A549 (cell line): ENCODE measurements around the gene HS3ST1. TPM values are rescaled to one million over a fixed set of nuclear protein-coding genes. Genes with fewer than 3 reads are reported as not detected.

Experiments
- ATAC-seq, 2 experiments: fragments of 200-7000 bp in 1 of 2; fragments of >200 bp in 1 of 2; cut with Nextera tagmentation in 1 of 2; cut with Tn5 transposase in 1 of 2; 3 replicates each; pipeline versions ENCODE4 v1.8.0 to v1.9.1; 2018 to 2020; ENCODE audit warnings: mild to moderate bottlenecking in 1 of 2, moderate library complexity in 1 of 2
- CTCF ChIA-PET: fragments of 300-600 bp; sonication (Branson Sonifier 250); formaldehyde crosslinking; extraction: SDS; loops from one replicate; lab custom pipeline; 2021; ENCODE audit warnings: antibody characterized with exemption, inconsistent platforms; lab: Yijun Ruan, JAX
- POLR2A ChIA-PET: fragments of 350-600 bp; formaldehyde crosslinking; extraction: SDS; loops from one replicate; lab custom pipeline; 2021; ENCODE audit warnings: antibody characterized with exemption, inconsistent platforms; lab: Yijun Ruan, JAX
- DNase-seq, 2 experiments: peaks; one replicate each; pipeline versions ENCODE4 v3.0.0 to v3.0.0-alpha.2; 2011 to 2016; ENCODE audit warnings: low read depth in 1 of 2, low spot score in 1 of 2
- FAIRE-seq: peaks from 2 replicates; lab custom pipeline; 2011; peaks lifted over from hg19 to GRCh38; lab: Jason Lieb, UNC
- H3K27ac ChIP-seq, 2 experiments: fragments of >200 bp; sonication (Bioruptor Twin); formaldehyde crosslinking; 3 replicates each; pipeline ENCODE4 v1.5.1; 2016 to 2017
- H3K4me1 ChIP-seq: fragments of >200 bp; sonication (Bioruptor Twin); formaldehyde crosslinking; 3 replicates; pipeline ENCODE4 v1.6.1; 2016
- H3K4me2 ChIP-seq: fragments of >200 bp; sonication (Bioruptor Twin); formaldehyde crosslinking; 3 replicates; pipeline ENCODE4 v1.6.1; 2016
- H3K4me3 ChIP-seq: fragments of >200 bp; sonication (Bioruptor Twin); formaldehyde crosslinking; 3 replicates; pipeline ENCODE4 v1.5.1; 2016
- H3K9me3 ChIP-seq: fragments of >200 bp; sonication (Bioruptor Twin); formaldehyde crosslinking; 3 replicates; pipeline ENCODE4 v1.6.1; 2016
- CEBPB ChIP-seq, 2 experiments: fragments of >200 bp in 1 of 2; sonication (Bioruptor Twin) in 1 of 2; formaldehyde crosslinking in 1 of 2; IDR thresholded peaks; 2 replicates each; pipeline ENCODE4 v1.6.1; 2012 to 2016
- EHF ChIP-seq: fragments of 250-450 bp; sonication (Bioruptor Pico); IDR thresholded peaks from 2 replicates; pipeline ENCODE4 v1.5.0; 2020; ENCODE audit warnings: mild to moderate bottlenecking
- EHMT2 ChIP-seq: fragments of 200-600 bp; sonication (generic); IDR thresholded peaks from 2 replicates; pipeline ENCODE4 v1.6.1; 2016; ENCODE audit warnings: antibody characterized with exemption, low read depth, mild to moderate bottlenecking, moderate library complexity
- EP300 ChIP-seq, 2 experiments: fragments of >200 bp; sonication (Bioruptor Twin); formaldehyde crosslinking; IDR thresholded peaks; 2 replicates in 1 of 2; 3 replicates in 1 of 2; pipeline ENCODE4 v1.6.1; 2016 to 2017
- FOSB ChIP-seq: fragments of 250-450 bp; sonication (Bioruptor Pico); IDR thresholded peaks from 2 replicates; pipeline ENCODE4 v1.5.0; 2020; ENCODE audit warnings: mild to moderate bottlenecking, moderate library complexity
- FOSL2 ChIP-seq, 2 experiments: fragments of 450-650 bp in 1 of 2; fragments of >200 bp in 1 of 2; sonication (Bioruptor Twin) in 1 of 2; formaldehyde crosslinking; IDR thresholded peaks; 2 replicates each; pipeline versions ENCODE4 v1.5.0 to v1.6.1; 2016 to 2020; ENCODE audit warnings: mild to moderate bottlenecking in 1 of 2, moderate library complexity in 1 of 2
- HOXB5 ChIP-seq: fragments of 250-450 bp; sonication (Bioruptor Pico); IDR thresholded peaks from 2 replicates; pipeline ENCODE4 v1.5.0; 2020; ENCODE audit warnings: mild to moderate bottlenecking, moderate library complexity
- JUNB ChIP-seq: fragments of >200 bp; sonication (Bioruptor Twin); formaldehyde crosslinking; IDR thresholded peaks from 2 replicates; pipeline ENCODE4 v1.6.1; 2016
- MAX ChIP-seq: IDR thresholded peaks from 2 replicates; pipeline ENCODE4 v1.6.1; 2012
- MAZ ChIP-seq: fragments of 150-350 bp; IDR thresholded peaks from 2 replicates; pipeline ENCODE4 v1.6.1; 2014; ENCODE audit warnings: antibody characterized with exemption, low read depth, low read length, borderline replicate concordance
- NFE2L2 ChIP-seq: fragments of 150-350 bp; conservative IDR thresholded peaks from 2 replicates; pipeline ENCODE4 v1.6.1; 2014; ENCODE audit warnings: low read length
- POLR2A ChIP-seq: IDR thresholded peaks from 2 replicates; pipeline ENCODE4 v1.6.1; 2012; ENCODE audit warnings: mild to moderate bottlenecking, low read length
- POLR2AphosphoS2 ChIP-seq: conservative IDR thresholded peaks from 2 replicates; pipeline ENCODE4 v1.6.1; 2012; ENCODE audit warnings: low read length, improper control_type of control experiment, inconsistent platforms
- RCOR1 ChIP-seq: fragments of 150-350 bp; IDR thresholded peaks from 2 replicates; pipeline ENCODE4 v1.6.1; 2014; ENCODE audit warnings: antibody characterized with exemption, low read length, low read depth
- REST ChIP-seq: fragments of 200-600 bp; sonication (generic); IDR thresholded peaks from 2 replicates; pipeline ENCODE4 v1.6.1; 2016; ENCODE audit warnings: antibody characterized with exemption, mild to moderate bottlenecking, moderate library complexity
- RFX5 ChIP-seq: fragments of 450-650 bp; IDR thresholded peaks from 2 replicates; pipeline ENCODE4 v1.7.1; 2014; ENCODE audit warnings: antibody characterized with exemption, mild to moderate bottlenecking, moderate library complexity
- RNF2 ChIP-seq: fragments of 200-600 bp; sonication (generic); IDR thresholded peaks from 2 replicates; pipeline ENCODE4 v1.6.1; 2016; ENCODE audit warnings: low read depth, mild to moderate bottlenecking, antibody characterized with exemption, moderate library complexity, borderline replicate concordance
- SREBF2 ChIP-seq: fragments of 450-650 bp; IDR thresholded peaks from 2 replicates; pipeline ENCODE4 v1.6.1; 2014; ENCODE audit warnings: mild to moderate bottlenecking, moderate library complexity
- ZC3H11A ChIP-seq: fragments of 450-650 bp; IDR thresholded peaks from 2 replicates; pipeline ENCODE4 v1.6.1; 2014; ENCODE audit warnings: antibody characterized with exemption, mild to moderate bottlenecking
- ZSCAN20 ChIP-seq: fragments of 250-450 bp; sonication (Bioruptor Pico); IDR thresholded peaks from 2 replicates; pipeline ENCODE4 v1.8.0; 2022; ENCODE audit warnings: mild to moderate bottlenecking, moderate library complexity
- WGBS: methylation state at CpG from one replicate; pipeline ENCODE4 v1.1.6; 2017; ENCODE audit errors: missing lambda C conversion rate; 5-methylcytosine and 5-hydroxymethylcytosine counted together
- polyA plus RNA-seq, 4 experiments: library from polyadenylated mRNA; depleted of rRNA in 3 of 4; stranded (reverse); fragments of >200 nt; fragmentation: RNase III in 1 of 4; extraction: RNeasy Plus Mini Kit Qiagen cat#74134 plus additional on column Dnase treatment in 1 of 4; gene quantifications; 2 replicates in 3 of 4; 3 replicates in 1 of 4; pipeline ENCODE4 v1.2.3, GENCODE V29; 2011 to 2017
- TF ChIP-seq, protein P1 (sequence below): fragments of >200 bp; sonication (Bioruptor Twin); formaldehyde crosslinking; IDR thresholded peaks from 2 replicates; pipeline ENCODE4 v1.6.1; 2016
- TF ChIP-seq, protein P2 (sequence below): IDR thresholded peaks from 2 replicates; pipeline ENCODE4 v1.6.1; 2012; ENCODE audit warnings: low read depth, borderline replicate concordance
- TF ChIP-seq, protein P3 (sequence below): fragments of 250-450 bp; sonication (Bioruptor Pico); IDR thresholded peaks from 2 replicates; pipeline ENCODE4 v1.5.0; 2020; ENCODE audit warnings: low read depth, mild to moderate bottlenecking, moderate library complexity

HS3ST1 gene
- polyA plus RNA-seq, 2 of the 4 experiments (the other 2 are of a cell fraction), result 0.13 to 0.19 TPM

DNA sequence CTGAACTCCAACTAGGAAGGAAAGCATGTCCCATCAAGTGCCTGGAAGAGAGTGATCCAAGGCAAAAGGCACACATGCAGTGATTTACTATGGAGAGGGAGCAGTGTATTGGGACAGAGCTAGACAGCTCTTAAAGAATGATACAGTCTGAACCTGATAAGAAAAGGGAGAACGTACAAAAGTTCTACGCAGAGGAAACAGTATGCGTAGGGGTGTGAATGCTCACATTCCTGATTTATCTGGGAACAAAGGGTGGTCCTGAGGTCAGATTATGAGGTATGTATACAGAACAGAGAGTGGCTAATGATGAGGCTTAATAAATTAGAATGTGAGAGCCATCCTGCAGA lies 12.0 kb downstream of the HS3ST1 start:
- no peak for ATAC-seq
- no peaks in the 10 kb centered on the region for H3K9me3 ChIP-seq
- no peak overlapping the region for H3K27ac ChIP-seq
- CTCF ChIA-PET, result no interaction called here
- 84% methylated on average over 3 of the region's 3 CpGs for WGBS
- H3K4me3 ChIP-seq, result no peak overlapping the region
- no peak for DNase-seq
- no peak for FAIRE-seq
- POLR2A ChIA-PET, result no interaction called here
- H3K4me2 ChIP-seq, result no peak overlapping the region
- TF ChIP-seq FOSL2 (IDR thresholded peaks at IDR 0.05) (no peak), FOSL2 (CRISPR knock-in tag; IDR thresholded peaks at IDR 0.05) (no peak), CEBPB (IDR thresholded peaks at IDR 0.05) (no peak), NFE2L2 (no peak), MAZ (no peak), EHMT2 (no peak), RCOR1 (no peak), FOSB (CRISPR knock-in tag) (no peak)
- TF ChIP-seq, protein P1, sequence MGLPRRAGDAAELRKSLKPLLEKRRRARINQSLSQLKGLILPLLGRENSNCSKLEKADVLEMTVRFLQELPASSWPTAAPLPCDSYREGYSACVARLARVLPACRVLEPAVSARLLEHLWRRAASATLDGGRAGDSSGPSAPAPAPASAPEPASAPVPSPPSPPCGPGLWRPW, result no peak
- no peaks in the 10 kb centered on the region for H3K4me1 ChIP-seq

GRCh38 chr4:11416071-11416766 lies 12.5 kb downstream of the HS3ST1 start:
- DNase-seq (no peak), ATAC-seq (no peak), FAIRE-seq (no peak)
- no peaks in the 10 kb centered on the region for H3K9me3 ChIP-seq
- CTCF ChIA-PET, result no interaction called here
- 54% methylated on average over 8 of the region's 8 CpGs for WGBS
- POLR2A ChIA-PET, result no interaction called here
- no peak overlapping the region for H3K4me3 ChIP-seq
- TF ChIP-seq HOXB5 (CRISPR knock-in tag) (no peak), RNF2 (no peak), ZC3H11A (no peak), REST (no peak), NFE2L2 (no peak), MAZ (no peak), FOSB (CRISPR knock-in tag) (no peak), EP300 (IDR thresholded peaks at IDR 0.05) (no peak), ZSCAN20 (CRISPR knock-in tag) (no peak), EHF (CRISPR knock-in tag) (no peak), POLR2A (no peak), POLR2AphosphoS2 (no peak), MAX (no peak), SREBF2 (no peak), RFX5 (no peak), JUNB (no peak)
- TF ChIP-seq, protein P2, sequence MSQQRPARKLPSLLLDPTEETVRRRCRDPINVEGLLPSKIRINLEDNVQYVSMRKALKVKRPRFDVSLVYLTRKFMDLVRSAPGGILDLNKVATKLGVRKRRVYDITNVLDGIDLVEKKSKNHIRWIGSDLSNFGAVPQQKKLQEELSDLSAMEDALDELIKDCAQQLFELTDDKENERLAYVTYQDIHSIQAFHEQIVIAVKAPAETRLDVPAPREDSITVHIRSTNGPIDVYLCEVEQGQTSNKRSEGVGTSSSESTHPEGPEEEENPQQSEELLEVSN, result no peak
- TF ChIP-seq, protein P3, sequence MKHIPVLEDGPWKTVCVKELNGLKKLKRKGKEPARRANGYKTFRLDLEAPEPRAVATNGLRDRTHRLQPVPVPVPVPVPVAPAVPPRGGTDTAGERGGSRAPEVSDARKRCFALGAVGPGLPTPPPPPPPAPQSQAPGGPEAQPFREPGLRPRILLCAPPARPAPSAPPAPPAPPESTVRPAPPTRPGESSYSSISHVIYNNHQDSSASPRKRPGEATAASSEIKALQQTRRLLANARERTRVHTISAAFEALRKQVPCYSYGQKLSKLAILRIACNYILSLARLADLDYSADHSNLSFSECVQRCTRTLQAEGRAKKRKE (CRISPR knock-in tag), result no peak
- TF ChIP-seq, all 56 proteins: peak for 0
- no peak overlapping the region for H3K4me2 ChIP-seq
- no peak overlapping the region for H3K27ac ChIP-seq
- no peaks in the 10 kb centered on the region for H3K4me1 ChIP-seq
